Natural killer cell (primary cell): ENCODE data around the gene PHF2. TPM values are rescaled to one million over a fixed set of nuclear protein-coding genes. Genes with fewer than 3 reads are reported as not detected.

ENCODE experiments used
- ATAC-seq, 3 donors: fragments of 150-1000 bp in 2 of 3; fragments of 200-7000 bp in 1 of 3; cut with Tn5 transposase; 1 replicate in 1 of 3; 2 replicates in 2 of 3; pipeline ENCODE4 v1.10.0; 2021; ENCODE audit warnings: mild to moderate bottlenecking in 2 of 3, moderate library complexity in 2 of 3
- DNase-seq, 2 donors: peaks; one replicate each; pipeline versions ENCODE4 v3.0.0 to v3.0.0-alpha.2; 2013 to 2021; ENCODE audit warnings: mixed read lengths in 1 of 2
- H3K27ac ChIP-seq: one replicate; pipeline ENCODE4 v1.5.1; 2013; ENCODE audit warnings: mild to moderate bottlenecking, low read length
- H3K27me3 ChIP-seq: one replicate; pipeline ENCODE4 v1.6.1; 2013; ENCODE audit warnings: low read length; ENCODE audit not compliant: control insufficient read depth, insufficient read depth
- H3K36me3 ChIP-seq: one replicate; pipeline ENCODE4 v1.6.1; 2013; ENCODE audit warnings: low read length; ENCODE audit not compliant: control insufficient read depth, insufficient read depth
- H3K4me1 ChIP-seq: one replicate; pipeline ENCODE4 v1.6.1; 2013; ENCODE audit warnings: low read length; ENCODE audit not compliant: control insufficient read depth, insufficient read depth
- H3K4me3 ChIP-seq: one replicate; pipeline ENCODE4 v1.5.1; 2013; ENCODE audit warnings: low read length
- H3K9me3 ChIP-seq: one replicate; pipeline ENCODE4 v1.6.1; 2013; ENCODE audit warnings: low read length; ENCODE audit not compliant: control insufficient read depth, insufficient read depth
- H3K27ac Mint-ChIP-seq, 2 donors: one replicate each; pipeline ENCODE4 v1.8.0; 2022; ENCODE audit warnings: mild to moderate bottlenecking in 2 of 2, mixed read lengths in 2 of 2, moderate library complexity in 1 of 2
- H3K27me3 Mint-ChIP-seq, 2 donors: one replicate each; pipeline ENCODE4 v1.8.0; 2022; ENCODE audit warnings: low read depth in 2 of 2, mixed read lengths in 2 of 2
- H3K36me3 Mint-ChIP-seq: one replicate; pipeline ENCODE4 v1.8.0; 2022; ENCODE audit warnings: mixed read lengths
- H3K4me1 Mint-ChIP-seq, 2 donors: one replicate each; pipeline ENCODE4 v1.8.0; 2022; ENCODE audit warnings: mixed read lengths in 2 of 2
- H3K4me3 Mint-ChIP-seq: one replicate; pipeline ENCODE4 v1.8.0; 2022; ENCODE audit warnings: mild to moderate bottlenecking, moderate library complexity, mixed read lengths
- H3K9me3 Mint-ChIP-seq, 2 donors: one replicate each; pipeline ENCODE4 v1.8.0; 2022; ENCODE audit warnings: mixed read lengths in 2 of 2
- WGBS: methylation state at CpG from one replicate; pipeline ENCODE4 v1.1.7; 2013; ENCODE audit warnings: missing lambda C conversion rate; ENCODE audit not compliant: insufficient coverage; 5-methylcytosine and 5-hydroxymethylcytosine counted together
- intact Hi-C: fragments of 100-400 bp; cut with micrococcal nuclease; formaldehyde crosslinking; loops from one replicate; pipeline ENCODE4 v1.14.2; 2022
- total RNA-seq, 4 donors: library from RNA; stranded (reverse); fragments of 120-200 nt in 1 of 4; gene quantifications; one replicate each; pipeline versions ENCODE4 v1.2.3 to v1.2.4, GENCODE V29; 2013 to 2022
- TF ChIP-seq, protein P1 (sequence below): fragments of 200-600 bp; IDR thresholded peaks from one replicate; pipeline ENCODE4 v1.8.0; 2022; ENCODE audit warnings: antibody characterized with exemption

Gene PHF2
- total RNA-seq, 3 donors from 2014 or later (not counting 1 experiment from before 2014, with no cell fraction given): 24.8 to 28.1 (median 26.4) TPM

DNA sequence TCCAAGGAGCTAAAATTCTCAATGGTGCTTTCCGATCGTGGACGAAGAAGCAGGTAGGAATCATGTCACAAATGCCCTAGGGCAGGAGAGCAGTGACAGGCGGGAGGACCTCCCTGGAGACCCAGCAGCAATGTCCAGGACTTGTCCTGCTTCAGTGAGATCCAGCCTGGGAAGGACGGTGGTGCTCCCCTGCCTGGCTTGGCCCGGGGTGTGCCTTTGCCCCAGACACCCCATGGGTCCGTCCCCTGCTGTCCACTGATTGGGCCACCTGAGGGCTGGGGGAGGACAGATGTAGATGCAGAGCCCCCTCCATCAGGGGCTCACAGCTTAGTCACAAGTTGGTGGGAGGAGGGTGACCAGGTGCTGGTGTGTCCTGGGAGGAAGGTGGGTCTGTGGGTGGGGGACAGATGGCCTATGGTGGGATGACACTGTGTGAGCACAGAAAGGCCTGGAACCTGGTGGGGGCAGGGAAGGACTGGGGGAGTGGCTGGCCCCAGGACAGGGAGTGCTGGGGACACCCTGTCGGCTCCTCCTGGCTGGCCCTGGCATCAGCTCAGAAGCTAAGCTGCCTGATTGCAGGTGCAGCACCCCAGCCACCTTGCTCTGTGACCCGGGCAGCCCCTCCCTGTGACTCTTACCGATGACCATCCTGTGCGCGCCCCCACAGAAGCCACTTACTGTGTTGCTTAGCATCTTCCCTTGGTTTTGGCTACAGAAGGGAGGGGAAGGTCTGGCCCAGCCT, 82.0 kb downstream of the PHF2 start:
- Histone ChIP-seq H3K4me1 (no peaks in the 10 kb centered on the region), H3K27ac (no peak overlapping the region), H3K36me3 (peaks cover 37% of the 10 kb centered on the region), H3K27me3 (no peaks in the 10 kb centered on the region), H3K4me3 (no peak overlapping the region), H3K9me3 (no peaks in the 10 kb centered on the region)
- intact Hi-C loops: no loop called here
- H3K27me3 Mint-ChIP-seq: no peaks in the 10 kb centered on the region
- ATAC-seq (no peak), DNase-seq (no peak)
- TF ChIP-seq, protein P1, sequence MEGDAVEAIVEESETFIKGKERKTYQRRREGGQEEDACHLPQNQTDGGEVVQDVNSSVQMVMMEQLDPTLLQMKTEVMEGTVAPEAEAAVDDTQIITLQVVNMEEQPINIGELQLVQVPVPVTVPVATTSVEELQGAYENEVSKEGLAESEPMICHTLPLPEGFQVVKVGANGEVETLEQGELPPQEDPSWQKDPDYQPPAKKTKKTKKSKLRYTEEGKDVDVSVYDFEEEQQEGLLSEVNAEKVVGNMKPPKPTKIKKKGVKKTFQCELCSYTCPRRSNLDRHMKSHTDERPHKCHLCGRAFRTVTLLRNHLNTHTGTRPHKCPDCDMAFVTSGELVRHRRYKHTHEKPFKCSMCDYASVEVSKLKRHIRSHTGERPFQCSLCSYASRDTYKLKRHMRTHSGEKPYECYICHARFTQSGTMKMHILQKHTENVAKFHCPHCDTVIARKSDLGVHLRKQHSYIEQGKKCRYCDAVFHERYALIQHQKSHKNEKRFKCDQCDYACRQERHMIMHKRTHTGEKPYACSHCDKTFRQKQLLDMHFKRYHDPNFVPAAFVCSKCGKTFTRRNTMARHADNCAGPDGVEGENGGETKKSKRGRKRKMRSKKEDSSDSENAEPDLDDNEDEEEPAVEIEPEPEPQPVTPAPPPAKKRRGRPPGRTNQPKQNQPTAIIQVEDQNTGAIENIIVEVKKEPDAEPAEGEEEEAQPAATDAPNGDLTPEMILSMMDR: no peak
- no peak overlapping the region for H3K4me3 Mint-ChIP-seq
- no peaks in the 10 kb centered on the region for H3K9me3 Mint-ChIP-seq
- H3K36me3 Mint-ChIP-seq: no peaks in the 10 kb centered on the region
- H3K27ac Mint-ChIP-seq: no peak overlapping the region
- no peaks in the 10 kb centered on the region for H3K4me1 Mint-ChIP-seq
- WGBS: 98% methylated on average over 12 of the region's 12 CpGs

DNA sequence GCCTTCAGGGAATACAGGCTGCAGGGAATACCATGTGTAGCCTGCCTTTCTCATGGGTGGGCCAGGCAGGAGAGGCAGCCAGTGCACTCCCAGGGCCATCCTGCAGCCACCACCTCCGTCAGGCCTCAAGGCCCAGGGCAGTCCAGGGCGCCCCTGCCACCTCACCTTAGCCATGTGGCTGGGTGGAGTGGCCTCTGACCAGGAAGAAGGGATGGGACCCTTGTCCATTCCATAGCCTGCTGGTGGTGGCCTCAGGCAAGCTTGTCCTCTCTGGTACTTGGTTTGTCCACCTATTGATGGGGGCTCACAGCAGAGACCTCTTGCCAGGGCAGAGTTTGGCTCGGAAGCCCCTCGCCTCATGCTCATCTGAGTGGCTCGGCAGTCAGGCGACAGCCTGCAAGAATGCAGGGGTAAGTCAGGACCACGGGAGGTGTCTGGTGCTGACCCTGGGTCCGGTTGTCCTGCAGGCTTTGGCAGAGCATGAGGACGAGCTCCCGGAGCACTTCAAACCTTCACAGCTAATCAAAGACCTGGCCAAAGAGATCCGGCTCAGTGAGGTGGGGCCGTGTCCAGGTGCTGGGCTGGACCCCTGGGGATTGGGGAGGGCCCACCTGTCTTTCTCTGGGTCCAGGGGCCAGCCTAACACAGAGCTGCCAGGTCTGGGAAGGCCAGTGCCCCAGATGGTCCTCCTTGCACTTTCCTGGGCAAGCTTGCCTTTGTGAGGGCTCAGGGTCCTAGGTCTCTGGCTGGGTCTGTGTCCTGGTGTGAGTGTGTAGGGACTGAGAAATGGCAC, 82.9 kb downstream of the PHF2 start:
- H3K4me1 Mint-ChIP-seq: no peaks in the 10 kb centered on the region
- H3K36me3 Mint-ChIP-seq: no peaks in the 10 kb centered on the region
- H3K36me3 ChIP-seq: peaks cover 34% of the 10 kb centered on the region
- H3K4me1 ChIP-seq: no peaks in the 10 kb centered on the region
- H3K4me3 ChIP-seq: no peak overlapping the region
- H3K9me3 ChIP-seq: no peaks in the 10 kb centered on the region
- H3K27me3 ChIP-seq: no peaks in the 10 kb centered on the region
- WGBS: 97% methylated on average over 12 of the region's 12 CpGs
- H3K27ac Mint-ChIP-seq: no peak overlapping the region
- H3K27me3 Mint-ChIP-seq: no peaks in the 10 kb centered on the region
- H3K27ac ChIP-seq: no peak overlapping the region
- H3K9me3 Mint-ChIP-seq: no peaks in the 10 kb centered on the region
- no peak for DNase-seq
- ATAC-seq: no peak
- intact Hi-C loops: no loop called here
- H3K4me3 Mint-ChIP-seq: no peak overlapping the region
- TF ChIP-seq, protein P1: no peak

DNA sequence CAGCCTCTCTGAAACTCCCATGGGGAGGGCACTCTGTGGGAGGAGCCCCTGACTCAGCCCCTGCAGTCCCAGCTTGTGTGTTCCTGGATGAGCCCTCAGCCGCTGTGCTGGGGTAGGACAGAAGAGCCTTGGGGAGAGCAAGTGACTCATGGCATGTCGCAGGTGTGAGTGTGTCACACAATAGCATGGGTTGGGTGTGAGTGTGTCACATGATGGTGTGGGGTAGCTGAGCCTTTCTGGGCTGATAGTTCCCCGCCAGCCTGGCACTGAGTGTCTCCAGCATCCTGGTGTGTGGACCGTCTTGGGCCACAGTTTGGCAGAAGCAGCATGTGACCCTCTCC, 83.4 kb downstream of the PHF2 start:
- no peaks in the 10 kb centered on the region for H3K9me3 ChIP-seq
- DNase-seq (no peak), ATAC-seq (no peak)
- no peak overlapping the region for H3K27ac ChIP-seq
- no peaks in the 10 kb centered on the region for H3K4me1 ChIP-seq
- Mint-ChIP-seq H3K27me3 (no peaks in the 10 kb centered on the region), H3K4me3 (no peak overlapping the region), H3K36me3 (no peaks in the 10 kb centered on the region), H3K9me3 (no peaks in the 10 kb centered on the region), H3K4me1 (no peaks in the 10 kb centered on the region), H3K27ac (no peak overlapping the region)
- H3K4me3 ChIP-seq: no peak overlapping the region
- H3K36me3 ChIP-seq: peaks cover 29% of the 10 kb centered on the region
- H3K27me3 ChIP-seq: no peaks in the 10 kb centered on the region
- intact Hi-C loops: no loop called here
- TF ChIP-seq, protein P1: no peak
- whole genome bisulfite sequencing: 97% methylated on average over 4 of the region's 4 CpGs
